ENCODE results near the gene PHLDA2.

The PHLDA2 gene, protein sequence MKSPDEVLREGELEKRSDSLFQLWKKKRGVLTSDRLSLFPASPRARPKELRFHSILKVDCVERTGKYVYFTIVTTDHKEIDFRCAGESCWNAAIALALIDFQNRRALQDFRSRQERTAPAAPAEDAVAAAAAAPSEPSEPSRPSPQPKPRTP

GRCh38 chr11:2928605-2929530 lies at the start of gene PHLDA2:
Gene PHLDA2, minus strand, starts transcription at chr11:2929420. Its CDS starts 56 bp downstream, at chr11:2929364.
- peak; percentile 78 for DNase-seq

DNA sequence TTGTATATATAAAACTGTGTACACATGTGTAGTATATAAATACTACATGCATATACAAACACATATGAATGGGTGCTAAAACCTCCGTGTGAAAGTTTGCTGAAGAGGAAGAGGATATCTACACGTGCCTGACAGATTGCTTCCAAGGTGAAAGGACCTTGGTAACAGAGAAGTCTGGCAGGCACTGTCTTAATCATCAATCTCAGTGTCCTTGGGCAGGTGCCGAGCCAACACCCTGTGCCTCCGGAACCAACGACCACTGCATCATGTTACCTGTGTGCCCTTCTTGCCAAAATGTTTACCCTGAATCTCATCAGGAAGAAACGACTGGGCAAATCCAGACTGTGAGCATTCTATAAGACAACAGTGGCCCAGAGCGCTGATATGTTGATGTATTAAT lies 47.9 kb upstream of the PHLDA2 start:
- no peak for DNase-seq

DNA sequence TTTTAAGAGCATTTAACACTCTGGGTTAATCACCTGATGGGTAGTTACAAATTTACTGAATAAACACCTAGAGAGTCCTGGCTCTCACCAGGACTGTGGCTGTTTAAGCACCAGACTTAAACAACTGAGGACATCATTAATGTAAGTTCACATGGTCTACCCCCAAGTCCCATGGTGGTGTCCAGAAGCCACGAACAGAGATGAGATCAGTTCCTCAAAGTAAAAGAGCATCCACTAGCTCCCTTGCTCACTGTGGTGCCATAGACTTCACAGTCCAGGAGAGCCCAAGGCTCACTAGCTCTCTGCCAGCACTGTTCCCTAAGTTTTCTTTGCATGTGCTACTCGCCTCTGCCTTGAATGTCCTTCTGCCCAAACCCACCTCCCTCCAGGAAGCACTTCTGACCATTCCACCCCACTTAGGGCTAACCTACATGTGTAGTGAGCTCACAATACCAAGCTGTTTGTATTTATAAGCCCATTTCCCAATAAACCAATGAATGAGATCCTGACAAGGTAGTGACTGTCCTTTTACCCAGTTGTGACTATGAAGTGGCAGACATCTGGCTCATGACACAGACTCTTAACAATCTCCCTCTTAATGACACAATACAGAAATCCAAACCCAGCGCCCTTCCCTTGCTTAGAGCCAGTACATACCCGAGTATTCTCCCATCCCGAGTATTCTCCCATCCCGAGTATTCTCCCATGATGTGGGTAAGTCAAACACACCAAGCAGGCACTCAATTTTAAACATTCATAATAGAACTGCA lies 47.3 kb upstream of the PHLDA2 start:
- DNase-seq = no peak

- no peak for DNase-seq
Measured at GRCh38 chr11:2975594-2975993, 46.4 kb upstream of the PHLDA2 start.

- DNase-seq = no peak
Measured at GRCh38 chr11:2974272-2974671, 45.1 kb upstream of the PHLDA2 start.

DNA sequence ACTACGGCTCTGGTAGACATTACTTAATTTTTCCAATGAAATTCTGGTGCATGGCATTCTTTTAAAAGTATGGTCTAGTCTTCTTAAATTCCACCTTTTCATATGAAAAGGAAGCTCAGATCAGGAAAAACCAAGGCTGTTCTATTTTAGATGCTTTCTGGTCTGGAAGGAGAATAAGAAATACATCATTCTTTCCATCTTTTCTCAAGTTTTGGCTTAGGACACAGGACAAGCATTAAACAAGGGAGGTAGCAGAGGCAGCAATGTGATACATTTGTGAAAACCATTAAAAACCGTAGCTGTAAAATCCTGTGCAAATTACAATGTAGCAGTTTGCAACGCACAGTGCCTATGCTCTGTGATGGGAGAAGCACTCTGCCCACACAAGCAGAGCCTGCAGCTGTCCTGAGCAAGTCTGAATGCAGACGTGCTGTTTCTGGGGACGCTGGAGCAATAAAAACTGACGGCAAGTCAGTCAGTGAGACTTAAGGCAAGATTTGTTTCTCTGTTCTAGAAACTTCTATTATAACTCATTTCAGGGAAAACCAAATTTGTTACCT lies 39.2 kb upstream of the PHLDA2 start:
- no peak for DNase-seq

DNA sequence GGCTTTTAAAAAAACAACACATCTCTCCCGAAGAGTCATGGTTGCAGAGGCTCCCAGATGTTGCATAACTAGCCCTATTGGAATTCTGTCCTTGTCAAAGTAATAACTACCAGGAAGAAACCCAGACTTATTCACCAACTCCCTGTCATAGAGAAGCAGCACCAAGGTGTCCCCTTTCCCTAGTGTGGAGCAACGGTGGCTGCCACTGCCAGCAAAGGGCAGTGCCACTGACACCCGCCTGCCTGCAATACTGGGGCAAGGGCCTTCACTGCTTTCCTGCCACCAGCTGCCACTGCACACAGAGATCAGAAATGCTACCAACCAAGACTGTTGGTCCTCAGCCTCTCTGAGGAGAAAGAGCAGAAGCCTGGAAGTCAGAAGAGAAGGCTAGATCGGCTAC lies 35.6 kb upstream of the PHLDA2 start:
- DNase-seq = no peak

GRCh38 chr11:2963761-2964160 lies 34.5 kb upstream of the PHLDA2 start:
- no peak for DNase-seq

DNA sequence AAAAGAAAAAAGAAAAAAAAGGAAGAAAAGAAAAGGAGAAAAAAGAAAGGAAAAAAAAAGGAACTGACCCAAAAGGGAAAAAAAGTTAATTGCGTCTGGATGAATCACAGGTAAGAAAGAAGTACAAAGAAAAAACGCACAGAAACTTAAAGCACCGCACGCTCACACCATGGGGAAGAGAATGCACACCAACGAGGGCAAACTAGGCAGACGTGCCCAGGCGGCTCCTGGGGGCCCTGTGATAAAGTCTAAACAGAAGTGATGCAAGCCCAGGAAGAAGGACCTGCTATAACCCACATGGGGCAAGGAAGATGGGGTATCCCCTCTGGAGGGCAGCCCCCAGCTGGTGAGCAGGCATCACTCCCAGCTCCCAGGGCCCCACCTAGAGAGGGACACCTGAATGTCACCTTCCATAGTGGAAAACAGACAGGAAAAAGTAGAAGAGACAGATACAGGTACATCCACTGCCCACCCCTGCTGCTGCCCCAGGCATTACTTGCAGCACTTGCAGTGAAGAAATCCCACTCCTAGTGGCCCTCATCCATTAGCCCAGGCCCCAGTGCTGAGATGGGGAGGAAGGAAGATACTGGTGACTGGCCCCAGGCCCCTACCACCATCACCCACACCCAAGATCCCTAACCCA lies 34.0 kb upstream of the PHLDA2 start:
- DNase-seq = no peak

- no peak for DNase-seq
Measured at GRCh38 chr11:2961080-2961479, 31.9 kb upstream of the PHLDA2 start.

- no peak for DNase-seq
Measured at GRCh38 chr11:2960139-2960538, 30.9 kb upstream of the PHLDA2 start.

GRCh38 chr11:2958251-2958650 lies 29.0 kb upstream of the PHLDA2 start:
- DNase-seq = no peak

- no peak for DNase-seq
Measured at GRCh38 chr11:2955906-2956476, 26.8 kb upstream of the PHLDA2 start.

DNA sequence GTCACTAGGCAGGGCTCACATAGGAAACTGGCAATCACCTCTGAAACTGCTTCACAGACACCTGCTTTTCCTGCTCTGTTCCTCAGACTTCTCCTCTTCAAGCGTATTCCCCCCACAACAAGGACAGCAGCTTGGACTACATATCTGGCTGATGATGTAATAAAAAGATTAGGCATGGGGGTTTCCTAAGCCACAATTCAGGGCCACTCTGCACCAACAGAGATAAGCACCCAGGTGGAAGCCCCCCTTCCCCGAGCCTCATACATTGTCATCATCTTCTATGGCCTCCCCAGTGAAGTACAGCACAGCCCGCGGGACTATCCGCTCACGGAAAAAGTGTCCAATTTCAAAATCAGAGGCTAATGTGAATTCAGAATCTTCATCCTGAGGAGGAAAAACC lies 25.0 kb upstream of the PHLDA2 start:
- DNase-seq = no peak

- no peak for DNase-seq
Measured at GRCh38 chr11:2952290-2952689, 23.1 kb upstream of the PHLDA2 start.

DNA sequence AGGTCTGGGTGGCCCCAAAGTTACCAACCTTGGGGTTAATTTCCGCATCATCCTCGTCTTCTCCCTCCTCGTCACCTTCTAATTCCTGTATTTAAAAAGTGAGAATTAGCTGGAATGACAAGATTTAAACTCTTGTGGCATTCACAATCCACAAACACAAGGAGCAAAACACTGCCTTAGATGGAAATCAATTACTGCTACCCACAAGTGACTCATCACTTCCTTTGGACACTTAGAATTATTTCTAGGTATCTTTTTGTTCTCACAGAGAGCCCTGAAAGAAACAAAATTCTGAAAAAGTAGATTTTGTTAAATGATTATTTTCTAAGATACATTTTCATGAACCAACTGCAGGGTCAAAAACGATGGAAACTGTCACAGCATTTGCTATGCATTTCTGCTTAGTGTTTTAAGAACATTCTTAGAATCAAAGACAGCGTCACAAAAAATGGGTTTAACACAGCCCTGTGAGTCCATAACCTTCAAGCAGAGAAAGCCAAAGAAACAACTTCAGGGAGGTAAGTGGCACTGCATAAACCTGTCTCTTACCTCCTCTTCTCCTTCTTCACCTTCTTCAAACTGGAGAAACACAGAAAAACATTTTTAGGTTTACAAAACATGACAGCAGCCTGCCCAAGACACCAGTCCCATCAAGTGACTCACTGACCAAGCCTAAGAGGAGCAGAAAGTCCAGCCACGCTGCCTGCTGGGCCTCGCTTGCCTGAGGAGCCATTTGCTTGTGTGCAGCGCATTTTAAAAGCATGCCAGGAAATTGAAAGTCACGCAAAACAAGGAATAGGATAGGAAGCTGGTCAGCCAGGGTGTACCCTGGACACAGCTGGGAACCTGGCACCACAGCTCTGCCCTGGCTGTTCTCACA lies 22.3 kb upstream of the PHLDA2 start:
- DNase-seq = no peak

DNA sequence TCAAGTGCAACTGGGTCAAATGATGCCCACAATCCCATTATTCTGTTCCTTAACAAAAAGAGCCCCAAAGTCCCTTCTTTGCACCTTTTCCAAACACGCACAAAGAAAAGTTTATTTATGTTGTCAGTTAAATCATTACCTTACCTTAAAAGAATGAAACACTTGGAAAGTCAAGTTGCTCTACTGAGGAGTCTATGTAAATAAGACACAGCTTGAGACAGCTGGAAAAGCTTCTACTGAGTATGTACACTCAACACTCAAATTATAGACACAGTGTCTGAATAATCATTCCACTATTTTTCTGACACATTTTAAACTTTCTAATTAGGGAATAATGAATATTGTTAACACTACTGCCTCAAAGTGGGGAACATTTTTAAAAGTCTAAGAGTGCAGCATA lies 21.6 kb upstream of the PHLDA2 start:
- DNase-seq = no peak

DNA sequence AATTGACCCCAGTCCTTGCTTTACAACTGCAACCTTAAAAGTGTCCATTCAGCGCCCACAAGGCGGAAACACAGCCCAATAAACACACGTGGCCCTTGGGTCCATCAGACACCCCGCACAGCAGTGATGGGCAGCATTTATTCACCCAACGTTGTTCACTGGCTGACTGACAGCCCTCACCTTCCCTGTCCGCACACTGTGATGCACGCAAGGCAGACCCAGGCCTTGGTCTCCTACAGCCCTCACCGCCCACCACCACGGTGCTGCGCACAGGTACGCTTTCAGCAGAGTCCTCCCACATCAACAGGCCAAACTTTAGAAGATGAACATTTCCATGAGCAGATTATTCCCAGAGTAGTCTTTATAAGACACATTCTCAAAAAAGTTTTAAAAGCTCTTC lies 20.7 kb upstream of the PHLDA2 start:
- DNase-seq = no peak

- no peak for DNase-seq
Measured at GRCh38 chr11:2947744-2948143, 18.5 kb upstream of the PHLDA2 start.

DNA sequence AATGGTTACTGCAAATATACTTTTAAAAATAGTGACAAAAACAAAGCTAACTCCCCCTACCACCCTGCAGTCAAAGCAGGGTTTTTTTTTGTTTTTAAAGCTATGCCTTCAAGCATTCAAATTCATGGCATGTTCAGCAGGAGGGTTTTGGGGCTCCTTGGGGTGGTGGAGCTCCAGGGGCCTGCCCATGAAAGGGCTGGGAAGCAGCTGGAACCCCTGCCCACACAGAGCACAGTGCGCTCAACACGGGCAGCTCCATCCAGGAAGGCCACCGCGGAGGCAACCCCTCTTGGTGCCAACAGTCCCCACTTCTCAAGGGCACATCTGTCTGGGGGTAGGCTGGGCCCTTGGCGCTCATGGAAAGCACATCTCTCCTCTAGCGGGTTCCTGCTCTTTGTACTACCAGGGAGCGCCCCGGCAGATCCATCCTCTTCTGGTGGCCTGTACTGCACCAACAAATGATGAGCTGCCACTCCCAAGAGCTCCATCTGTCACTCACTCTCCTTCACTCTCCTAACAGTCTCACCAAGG lies 16.6 kb upstream of the PHLDA2 start:
- no peak for DNase-seq
